K562 (cell line): Measurements from ENCODE around the gene INO80. TPM values are rescaled to one million over a fixed set of nuclear protein-coding genes. Genes with fewer than 3 reads are reported as not detected.

ENCODE experiments used
- MCM7 ChIP-seq, 2 experiments: fragments of 450-650 bp; IDR thresholded peaks; 2 replicates each; pipeline ENCODE4 v1.6.1; 2016 to 2018
- ZNF384 ChIP-seq: IDR thresholded peaks from 2 replicates; pipeline ENCODE4 v1.6.1; 2012; ENCODE audit warnings: low read depth, low read length, improper control_type of control experiment
- polyA plus RNA-seq, 8 experiments: library from polyadenylated mRNA; depleted of rRNA in 4 of 8; stranded (reverse) in 5 of 8; unstranded in 3 of 8; fragments of >200 nt; fragmentation: Nextera tagmentation in 2 of 8; fragmentation: Illumina TruSeq in 1 of 8; extraction: Ambion mirVana in 2 of 8; extraction: Trizol in 1 of 8; gene quantifications; 2 replicates each; pipeline versions ENCODE4 v1.2.1 to v1.2.3, GENCODE V29; 2011 to 2014; ENCODE audit warnings: inconsistent platforms in 1 of 8, missing spikeins in 1 of 8
- total RNA-seq, 7 experiments: library from RNA; depleted of rRNA in 6 of 7; stranded (reverse); fragments of >200 nt in 6 of 7; fragmentation: Illumina TruSeq in 2 of 7; extraction: Trizol in 2 of 7; gene quantifications; 2 replicates each; pipeline versions ENCODE4 v1.2.1 to v1.2.3, GENCODE V29; 2011 to 2021; ENCODE audit warnings: low replicate concordance in 1 of 7
- TF ChIP-seq, protein P1 (sequence below), 2 experiments: fragments of 450-650 bp; formaldehyde crosslinking in 1 of 2; IDR thresholded peaks; 2 replicates each; pipeline versions ENCODE4 v1.4.0 to v1.6.1; 2014 to 2020; ENCODE audit warnings: mild to moderate bottlenecking in 2 of 2, borderline replicate concordance in 1 of 2, low read depth in 1 of 2

The INO80 gene
- total and polyA plus RNA-seq, 9 of the 15 experiments (the other 6 are each of a cell fraction or from before 2014, with no cell fraction given) = 1.1 to 25.7 (median 19.9) TPM

- TF ChIP-seq, protein P1, sequence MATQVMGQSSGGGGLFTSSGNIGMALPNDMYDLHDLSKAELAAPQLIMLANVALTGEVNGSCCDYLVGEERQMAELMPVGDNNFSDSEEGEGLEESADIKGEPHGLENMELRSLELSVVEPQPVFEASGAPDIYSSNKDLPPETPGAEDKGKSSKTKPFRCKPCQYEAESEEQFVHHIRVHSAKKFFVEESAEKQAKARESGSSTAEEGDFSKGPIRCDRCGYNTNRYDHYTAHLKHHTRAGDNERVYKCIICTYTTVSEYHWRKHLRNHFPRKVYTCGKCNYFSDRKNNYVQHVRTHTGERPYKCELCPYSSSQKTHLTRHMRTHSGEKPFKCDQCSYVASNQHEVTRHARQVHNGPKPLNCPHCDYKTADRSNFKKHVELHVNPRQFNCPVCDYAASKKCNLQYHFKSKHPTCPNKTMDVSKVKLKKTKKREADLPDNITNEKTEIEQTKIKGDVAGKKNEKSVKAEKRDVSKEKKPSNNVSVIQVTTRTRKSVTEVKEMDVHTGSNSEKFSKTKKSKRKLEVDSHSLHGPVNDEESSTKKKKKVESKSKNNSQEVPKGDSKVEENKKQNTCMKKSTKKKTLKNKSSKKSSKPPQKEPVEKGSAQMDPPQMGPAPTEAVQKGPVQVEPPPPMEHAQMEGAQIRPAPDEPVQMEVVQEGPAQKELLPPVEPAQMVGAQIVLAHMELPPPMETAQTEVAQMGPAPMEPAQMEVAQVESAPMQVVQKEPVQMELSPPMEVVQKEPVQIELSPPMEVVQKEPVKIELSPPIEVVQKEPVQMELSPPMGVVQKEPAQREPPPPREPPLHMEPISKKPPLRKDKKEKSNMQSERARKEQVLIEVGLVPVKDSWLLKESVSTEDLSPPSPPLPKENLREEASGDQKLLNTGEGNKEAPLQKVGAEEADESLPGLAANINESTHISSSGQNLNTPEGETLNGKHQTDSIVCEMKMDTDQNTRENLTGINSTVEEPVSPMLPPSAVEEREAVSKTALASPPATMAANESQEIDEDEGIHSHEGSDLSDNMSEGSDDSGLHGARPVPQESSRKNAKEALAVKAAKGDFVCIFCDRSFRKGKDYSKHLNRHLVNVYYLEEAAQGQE (IDR thresholded peaks at IDR 0.05; ENCODE audit: borderline replicate concordance) = peak; percentile 82
- TF ChIP-seq, protein P1 (CRISPR knock-in tag; IDR thresholded peaks at IDR 0.05; ENCODE audit: low read depth) = no peak
- TF ChIP-seq ZNF384 (0 out of 2 replicates have a peak, but pooled peaks have one; percentile 11), MCM7 (IDR thresholded peaks at IDR 0.05) (no peak)
Observed at GRCh38 chr15:40974879-40975278, 141.2 kb downstream of the INO80 start (continued).
